K562 (cell line): ENCODE results near the gene PLEKHN1. TPM values are rescaled to one million over a fixed set of nuclear protein-coding genes. Genes with fewer than 3 reads are reported as not detected.
A peak's percentile ranks its signal among the peaks of the same experiment; 100 is the strongest.

Experiments
- ADNP ChIP-seq: fragments of 200-800 bp; sonication (Bioruptor generic); IDR thresholded peaks from 2 replicates; pipeline ENCODE4 v1.6.1; 2016; ENCODE audit warnings: missing genetic modification characterization, missing compliant biosample characterization
- CBFA2T3 ChIP-seq: fragments of 450-650 bp; IDR thresholded peaks from 2 replicates; pipeline ENCODE4 v1.6.1; 2017
- DACH1 ChIP-seq: fragments of 450-650 bp; IDR thresholded peaks from 2 replicates; pipeline ENCODE4 v1.6.1; 2018; ENCODE audit not compliant: partially characterized antibody
- FOXK2 ChIP-seq, 2 experiments: fragments of 450-650 bp; IDR thresholded peaks in 1 of 2; conservative IDR thresholded peaks in 1 of 2; 2 replicates each; pipeline ENCODE4 v1.6.1; 2016; ENCODE audit warnings: low read depth in 2 of 2, mild to moderate bottlenecking in 1 of 2
- NELFE ChIP-seq: IDR thresholded peaks from 2 replicates; pipeline ENCODE4 v1.6.1; 2011; ENCODE audit warnings: mild to moderate bottlenecking; ENCODE audit not compliant: insufficient read depth, insufficient read length
- NFIC ChIP-seq: fragments of 450-650 bp; IDR thresholded peaks from 2 replicates; pipeline ENCODE4 v1.6.1; 2017; ENCODE audit warnings: mild to moderate bottlenecking, inconsistent platforms
- NFYB ChIP-seq: IDR thresholded peaks from 2 replicates; pipeline ENCODE4 v1.6.1; 2011; ENCODE audit warnings: mild to moderate bottlenecking, moderate library complexity; ENCODE audit not compliant: insufficient read length; ENCODE audit errors: extremely low read depth
- NUFIP1 ChIP-seq: fragments of 450-650 bp; IDR thresholded peaks from 2 replicates; pipeline ENCODE4 v1.6.1; 2018; ENCODE audit not compliant: partially characterized antibody
- SMAD4 ChIP-seq: fragments of 250-450 bp; sonication (Bioruptor Pico); conservative IDR thresholded peaks from 2 replicates; pipeline ENCODE4 v1.8.0; 2021; ENCODE audit warnings: inconsistent platforms, mild to moderate bottlenecking, moderate library complexity
- SUPT5H ChIP-seq: fragments of 450-650 bp; IDR thresholded peaks from 2 replicates; pipeline ENCODE4 v1.6.1; 2016
- TAL1 ChIP-seq: fragments of 450-650 bp; IDR thresholded peaks from 2 replicates; pipeline ENCODE4 v1.6.1; 2016; ENCODE audit warnings: mild to moderate bottlenecking
- TBL1XR1 ChIP-seq, 2 experiments: IDR thresholded peaks; 2 replicates each; pipeline ENCODE4 v1.6.1; 2012; ENCODE audit warnings: improper control_type of control experiment in 2 of 2, low read length in 2 of 2, mild to moderate bottlenecking in 1 of 2
- polyA plus RNA-seq, 8 experiments: library from polyadenylated mRNA; depleted of rRNA in 4 of 8; stranded (reverse) in 5 of 8; unstranded in 3 of 8; fragments of >200 nt; fragmentation: Nextera tagmentation in 2 of 8; fragmentation: Illumina TruSeq in 1 of 8; extraction: Ambion mirVana in 2 of 8; extraction: Trizol in 1 of 8; gene quantifications; 2 replicates each; pipeline versions ENCODE4 v1.2.1 to v1.2.3, GENCODE V29; 2011 to 2014; ENCODE audit warnings: inconsistent platforms in 1 of 8, missing spikeins in 1 of 8
- total RNA-seq, 7 experiments: library from RNA; depleted of rRNA in 6 of 7; stranded (reverse); fragments of >200 nt in 6 of 7; fragmentation: Illumina TruSeq in 2 of 7; extraction: Trizol in 2 of 7; gene quantifications; 2 replicates each; pipeline versions ENCODE4 v1.2.1 to v1.2.3, GENCODE V29; 2011 to 2021; ENCODE audit warnings: low replicate concordance in 1 of 7
- TF ChIP-seq, protein P1 (sequence below): sonication (generic); formaldehyde crosslinking; IDR thresholded peaks from 2 replicates; pipeline ENCODE4 v1.8.0; 2022; ENCODE audit warnings: mild to moderate bottlenecking, missing genetic modification reagents
- TF ChIP-seq, protein P2 (sequence below): fragments of 450-650 bp; formaldehyde crosslinking; IDR thresholded peaks from 2 replicates; pipeline ENCODE4 v1.4.0; 2020; ENCODE audit warnings: mild to moderate bottlenecking, moderate library complexity
- TF ChIP-seq, protein P3 (sequence below): sonication (generic); formaldehyde crosslinking; IDR thresholded peaks from 2 replicates; pipeline ENCODE4 v1.8.0; 2022; ENCODE audit warnings: mild to moderate bottlenecking, missing genetic modification reagents
- TF ChIP-seq, protein P4 (sequence below): sonication (generic); formaldehyde crosslinking; IDR thresholded peaks from 2 replicates; pipeline ENCODE4 v1.8.1; 2022; ENCODE audit warnings: missing genetic modification reagents
- TF ChIP-seq, protein P5 (sequence below), 2 experiments: IDR thresholded peaks; 2 replicates each; pipeline ENCODE4 v1.6.1; 2012; ENCODE audit warnings: improper control_type of control experiment in 2 of 2, low read depth in 2 of 2, low read length in 2 of 2, borderline replicate concordance in 1 of 2
- TF ChIP-seq, protein P6 (sequence below): fragments of 450-650 bp; conservative IDR thresholded peaks from 2 replicates; pipeline ENCODE4 v1.6.1; 2016; ENCODE audit warnings: missing genetic modification characterization, low read depth, mild to moderate bottlenecking, control low read depth, missing compliant biosample characterization

The PLEKHN1 gene
- total and polyA plus RNA-seq, 9 of the 15 experiments (the other 6 are each of a cell fraction or from before 2014, with no cell fraction given): 0.07 to 1.5 (median 0.13) TPM; not detected in 2

DNA sequence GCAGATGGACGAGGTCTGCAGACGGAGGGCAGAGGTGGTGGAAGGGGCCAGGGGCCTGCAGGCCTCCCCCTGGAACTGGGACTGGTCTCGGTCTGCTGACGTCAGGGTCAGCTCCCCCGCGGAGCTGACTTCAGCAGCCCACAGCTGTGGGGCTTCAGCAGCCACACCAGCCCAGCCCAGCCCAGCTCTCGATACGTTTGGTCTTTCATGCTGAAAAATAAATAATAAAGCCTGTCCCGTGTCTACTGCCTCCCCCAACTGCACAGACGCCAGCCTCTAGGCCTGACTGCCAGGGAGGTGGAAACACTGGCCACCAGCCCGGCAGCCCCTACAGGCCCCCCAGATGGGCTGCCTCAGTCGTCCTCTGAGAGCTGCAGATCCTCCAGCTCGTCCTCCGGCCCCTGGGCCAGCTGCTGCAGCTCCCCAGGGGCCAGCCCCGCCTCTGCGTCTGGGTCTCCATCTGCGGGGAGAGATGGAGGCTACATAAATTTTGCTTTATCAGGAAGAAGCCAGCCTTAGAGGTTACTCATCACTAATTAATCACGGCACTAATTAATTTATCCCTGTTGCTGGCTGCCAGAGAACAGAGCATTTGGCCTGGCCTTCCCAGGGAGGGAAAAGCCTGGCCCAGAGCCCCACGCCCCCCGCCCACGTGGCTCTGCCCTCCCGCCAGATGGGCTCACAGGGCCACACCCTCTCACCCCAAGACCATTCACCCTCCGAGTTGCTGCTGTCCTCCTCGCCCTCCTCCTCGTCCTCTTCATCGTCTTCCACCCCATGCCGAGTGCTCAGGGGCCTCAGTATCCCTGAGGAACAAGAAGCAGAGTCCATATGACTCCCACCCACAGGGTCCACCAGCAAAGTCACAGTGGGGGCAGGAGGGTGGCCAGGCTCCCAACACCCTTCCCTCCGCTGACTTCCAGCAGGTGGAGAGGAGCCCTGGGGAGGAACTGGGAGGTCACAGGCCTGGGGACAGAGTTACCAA is 21.6 kb upstream of the PLEKHN1 start (continued):
- TF ChIP-seq FOXK2 (conservative IDR thresholded peaks at IDR 0.05 in 1 of 2, IDR thresholded peaks at IDR 0.05 in 1 of 2; ENCODE audit: low read depth in 2 of 2): no peak
- TF ChIP-seq, protein P1, sequence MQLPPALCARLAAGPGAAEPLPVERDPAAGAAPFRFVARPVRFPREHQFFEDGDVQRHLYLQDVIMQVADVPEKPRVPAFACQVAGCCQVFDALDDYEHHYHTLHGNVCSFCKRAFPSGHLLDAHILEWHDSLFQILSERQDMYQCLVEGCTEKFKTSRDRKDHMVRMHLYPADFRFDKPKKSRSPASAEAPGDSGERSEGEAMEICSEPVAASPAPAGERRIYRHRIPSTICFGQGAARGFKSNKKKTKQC: no peak
- TF ChIP-seq, protein P2, sequence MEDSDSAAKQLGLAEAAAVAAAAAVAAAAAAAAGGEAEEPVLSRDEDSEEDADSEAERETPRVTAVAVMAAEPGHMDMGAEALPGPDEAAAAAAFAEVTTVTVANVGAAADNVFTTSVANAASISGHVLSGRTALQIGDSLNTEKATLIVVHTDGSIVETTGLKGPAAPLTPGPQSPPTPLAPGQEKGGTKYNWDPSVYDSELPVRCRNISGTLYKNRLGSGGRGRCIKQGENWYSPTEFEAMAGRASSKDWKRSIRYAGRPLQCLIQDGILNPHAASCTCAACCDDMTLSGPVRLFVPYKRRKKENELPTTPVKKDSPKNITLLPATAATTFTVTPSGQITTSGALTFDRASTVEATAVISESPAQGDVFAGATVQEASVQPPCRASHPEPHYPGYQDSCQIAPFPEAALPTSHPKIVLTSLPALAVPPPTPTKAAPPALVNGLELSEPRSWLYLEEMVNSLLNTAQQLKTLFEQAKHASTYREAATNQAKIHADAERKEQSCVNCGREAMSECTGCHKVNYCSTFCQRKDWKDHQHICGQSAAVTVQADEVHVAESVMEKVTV (CRISPR knock-in tag): no peak
- peak; percentile 50 for TF ChIP-seq DACH1
- no peak for TF ChIP-seq NELFE
- no peak for TF ChIP-seq SUPT5H
- TF ChIP-seq, protein P3, sequence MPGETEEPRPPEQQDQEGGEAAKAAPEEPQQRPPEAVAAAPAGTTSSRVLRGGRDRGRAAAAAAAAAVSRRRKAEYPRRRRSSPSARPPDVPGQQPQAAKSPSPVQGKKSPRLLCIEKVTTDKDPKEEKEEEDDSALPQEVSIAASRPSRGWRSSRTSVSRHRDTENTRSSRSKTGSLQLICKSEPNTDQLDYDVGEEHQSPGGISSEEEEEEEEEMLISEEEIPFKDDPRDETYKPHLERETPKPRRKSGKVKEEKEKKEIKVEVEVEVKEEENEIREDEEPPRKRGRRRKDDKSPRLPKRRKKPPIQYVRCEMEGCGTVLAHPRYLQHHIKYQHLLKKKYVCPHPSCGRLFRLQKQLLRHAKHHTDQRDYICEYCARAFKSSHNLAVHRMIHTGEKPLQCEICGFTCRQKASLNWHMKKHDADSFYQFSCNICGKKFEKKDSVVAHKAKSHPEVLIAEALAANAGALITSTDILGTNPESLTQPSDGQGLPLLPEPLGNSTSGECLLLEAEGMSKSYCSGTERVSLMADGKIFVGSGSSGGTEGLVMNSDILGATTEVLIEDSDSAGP (CRISPR knock-in tag): no peak
- TF ChIP-seq, protein P4, sequence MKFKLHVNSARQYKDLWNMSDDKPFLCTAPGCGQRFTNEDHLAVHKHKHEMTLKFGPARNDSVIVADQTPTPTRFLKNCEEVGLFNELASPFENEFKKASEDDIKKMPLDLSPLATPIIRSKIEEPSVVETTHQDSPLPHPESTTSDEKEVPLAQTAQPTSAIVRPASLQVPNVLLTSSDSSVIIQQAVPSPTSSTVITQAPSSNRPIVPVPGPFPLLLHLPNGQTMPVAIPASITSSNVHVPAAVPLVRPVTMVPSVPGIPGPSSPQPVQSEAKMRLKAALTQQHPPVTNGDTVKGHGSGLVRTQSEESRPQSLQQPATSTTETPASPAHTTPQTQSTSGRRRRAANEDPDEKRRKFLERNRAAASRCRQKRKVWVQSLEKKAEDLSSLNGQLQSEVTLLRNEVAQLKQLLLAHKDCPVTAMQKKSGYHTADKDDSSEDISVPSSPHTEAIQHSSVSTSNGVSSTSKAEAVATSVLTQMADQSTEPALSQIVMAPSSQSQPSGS (CRISPR knock-in tag): no peak
- no peak for TF ChIP-seq TAL1
- no peak for TF ChIP-seq TBL1XR1 (IDR thresholded peaks at IDR 0.05; ENCODE audit: low read length in 2 of 2)
- no peak for TF ChIP-seq NUFIP1
- TF ChIP-seq NFIC: no peak
- TF ChIP-seq ADNP (tag): no peak
- no peak for TF ChIP-seq NFYB
- TF ChIP-seq, protein P5, sequence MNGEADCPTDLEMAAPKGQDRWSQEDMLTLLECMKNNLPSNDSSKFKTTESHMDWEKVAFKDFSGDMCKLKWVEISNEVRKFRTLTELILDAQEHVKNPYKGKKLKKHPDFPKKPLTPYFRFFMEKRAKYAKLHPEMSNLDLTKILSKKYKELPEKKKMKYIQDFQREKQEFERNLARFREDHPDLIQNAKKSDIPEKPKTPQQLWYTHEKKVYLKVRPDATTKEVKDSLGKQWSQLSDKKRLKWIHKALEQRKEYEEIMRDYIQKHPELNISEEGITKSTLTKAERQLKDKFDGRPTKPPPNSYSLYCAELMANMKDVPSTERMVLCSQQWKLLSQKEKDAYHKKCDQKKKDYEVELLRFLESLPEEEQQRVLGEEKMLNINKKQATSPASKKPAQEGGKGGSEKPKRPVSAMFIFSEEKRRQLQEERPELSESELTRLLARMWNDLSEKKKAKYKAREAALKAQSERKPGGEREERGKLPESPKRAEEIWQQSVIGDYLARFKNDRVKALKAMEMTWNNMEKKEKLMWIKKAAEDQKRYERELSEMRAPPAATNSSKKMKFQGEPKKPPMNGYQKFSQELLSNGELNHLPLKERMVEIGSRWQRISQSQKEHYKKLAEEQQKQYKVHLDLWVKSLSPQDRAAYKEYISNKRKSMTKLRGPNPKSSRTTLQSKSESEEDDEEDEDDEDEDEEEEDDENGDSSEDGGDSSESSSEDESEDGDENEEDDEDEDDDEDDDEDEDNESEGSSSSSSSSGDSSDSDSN (IDR thresholded peaks at IDR 0.05; ENCODE audit: borderline replicate concordance in 1 of 2, low read depth in 2 of 2, low read length in 2 of 2): no peak
- TF ChIP-seq, protein P6, sequence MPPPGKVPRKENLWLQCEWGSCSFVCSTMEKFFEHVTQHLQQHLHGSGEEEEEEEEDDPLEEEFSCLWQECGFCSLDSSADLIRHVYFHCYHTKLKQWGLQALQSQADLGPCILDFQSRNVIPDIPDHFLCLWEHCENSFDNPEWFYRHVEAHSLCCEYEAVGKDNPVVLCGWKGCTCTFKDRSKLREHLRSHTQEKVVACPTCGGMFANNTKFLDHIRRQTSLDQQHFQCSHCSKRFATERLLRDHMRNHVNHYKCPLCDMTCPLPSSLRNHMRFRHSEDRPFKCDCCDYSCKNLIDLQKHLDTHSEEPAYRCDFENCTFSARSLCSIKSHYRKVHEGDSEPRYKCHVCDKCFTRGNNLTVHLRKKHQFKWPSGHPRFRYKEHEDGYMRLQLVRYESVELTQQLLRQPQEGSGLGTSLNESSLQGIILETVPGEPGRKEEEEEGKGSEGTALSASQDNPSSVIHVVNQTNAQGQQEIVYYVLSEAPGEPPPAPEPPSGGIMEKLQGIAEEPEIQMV (tag): no peak
- TF ChIP-seq CBFA2T3: 0 out of 2 replicates have a peak, but pooled peaks have one; percentile 40
- no peak for TF ChIP-seq SMAD4 (CRISPR knock-in tag)
